ENCODE measurements around the gene KRTAP10-9.
"Not testable (repeated sequence)": the region's sequence is repeated elsewhere in the genome, so short reads cannot be mapped to it uniquely, and the experiment has no call there.

The KRTAP10-9 gene, protein sequence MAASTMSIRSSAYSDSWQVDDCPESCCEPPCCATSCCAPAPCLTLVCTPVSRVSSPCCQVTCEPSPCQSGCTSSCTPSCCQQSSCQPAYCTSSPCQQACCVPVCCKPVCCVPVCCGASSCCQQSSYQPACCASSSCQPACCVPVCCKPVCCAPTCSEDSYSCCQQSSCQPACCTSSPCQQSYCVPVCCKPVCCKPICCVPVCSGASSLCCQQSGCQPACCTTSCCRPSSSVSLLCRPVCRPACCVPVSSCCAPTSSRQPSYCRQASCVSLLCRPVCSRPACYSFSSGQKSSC

DNA sequence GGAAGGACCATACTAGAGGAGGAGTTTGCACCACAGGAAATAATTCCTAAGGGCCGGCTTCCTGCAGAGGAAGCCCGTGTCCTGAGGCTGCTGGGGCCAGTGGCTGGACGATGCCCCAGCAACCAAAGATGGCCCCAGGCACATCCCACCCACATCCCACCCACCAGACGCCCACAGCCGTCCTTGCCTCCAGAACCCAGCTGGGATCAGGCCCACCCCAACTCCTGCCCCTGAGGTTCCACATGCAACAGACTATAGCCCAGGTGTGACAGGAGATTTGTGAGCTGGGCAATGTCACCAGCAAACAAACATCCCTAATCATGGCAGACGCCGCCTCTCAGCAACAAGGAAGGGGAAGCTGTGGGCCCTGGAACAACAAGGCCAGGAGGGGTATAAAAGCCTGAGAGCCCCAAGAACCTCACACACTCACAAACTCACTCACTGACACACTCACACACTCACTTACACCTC is at the start of gene KRTAP10-9:
TSS of gene KRTAP10-9 (plus strand) at position 421 of the 471 bp plus-strand sequence. CDS start 79 bp downstream, outside the sequence.
- DNase-seq (ENCODE audit: low read depth), result no peak

DNA sequence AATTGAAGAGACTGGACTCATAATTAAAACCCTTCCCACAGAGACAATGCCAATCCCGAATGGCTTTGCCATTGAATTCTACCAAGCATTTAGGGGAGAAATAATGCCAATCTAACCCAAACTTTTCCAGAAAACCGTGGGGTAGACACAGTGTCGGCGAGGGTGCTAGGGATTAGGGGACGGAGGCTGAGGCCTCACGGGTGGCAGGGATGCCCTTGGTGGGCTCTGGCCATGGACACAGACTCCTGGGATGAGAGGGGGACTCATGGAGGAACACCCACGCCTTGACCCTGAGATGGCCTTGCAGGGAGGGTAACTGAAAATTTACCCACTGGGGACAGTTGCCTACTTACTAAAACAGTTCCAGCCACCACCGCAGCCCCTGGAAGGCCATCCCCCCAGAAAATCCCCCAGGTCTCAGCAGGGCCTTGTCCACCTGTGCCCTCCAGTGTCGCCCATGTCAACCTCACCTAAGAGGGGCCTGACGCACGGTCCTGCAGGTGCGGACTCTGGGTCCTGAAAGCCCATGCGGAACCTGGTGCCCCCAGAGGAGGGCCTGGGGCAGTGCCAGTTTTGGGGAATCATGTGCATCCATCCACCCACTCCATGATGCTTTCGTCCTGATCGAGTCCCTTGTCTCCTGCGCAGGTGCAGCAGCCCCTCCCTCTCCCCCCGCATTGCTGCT is 48.4 kb upstream of the KRTAP10-9 start:
- no peak for DNase-seq (ENCODE audit: low read depth)

DNA sequence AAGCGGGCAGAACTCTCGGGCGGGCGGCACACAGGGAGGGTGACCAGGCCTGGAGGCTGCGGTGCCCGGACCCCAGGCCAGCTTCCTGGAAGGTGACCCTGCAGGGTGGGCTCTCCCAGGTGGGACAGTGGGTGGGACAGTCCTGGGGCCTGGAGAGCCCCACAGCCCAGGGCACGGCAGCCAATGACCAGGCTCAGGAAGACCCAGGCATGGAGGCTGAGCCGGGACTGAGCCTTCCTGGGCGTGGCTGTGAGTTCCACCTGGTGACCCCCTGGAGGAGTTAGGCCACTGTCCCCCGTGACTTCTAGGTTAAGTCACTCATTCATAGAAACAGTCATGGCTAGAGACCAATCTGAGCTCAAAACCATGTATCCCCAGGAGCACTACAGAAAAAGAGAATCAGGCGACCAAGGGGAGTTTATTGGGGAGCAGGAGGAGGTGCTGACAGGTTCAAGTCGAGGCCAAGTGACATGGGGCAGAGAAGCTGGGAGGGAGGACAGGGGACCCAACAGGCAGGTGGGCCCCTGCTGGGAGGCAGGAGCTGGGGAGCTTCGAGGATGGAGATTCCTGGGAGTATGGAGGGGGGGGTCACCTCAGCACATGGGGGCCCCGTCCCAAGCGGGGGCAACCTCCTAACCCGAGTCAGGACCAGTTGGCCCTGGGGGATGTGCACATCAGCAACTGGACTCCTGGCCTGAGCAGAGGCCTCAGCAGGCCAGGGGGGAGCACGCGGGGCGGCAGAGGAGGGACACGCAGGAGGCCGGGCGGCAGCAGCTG is 47.6 kb upstream of the KRTAP10-9 start:
- DNase-seq (ENCODE audit: low read depth), result no peak

DNA sequence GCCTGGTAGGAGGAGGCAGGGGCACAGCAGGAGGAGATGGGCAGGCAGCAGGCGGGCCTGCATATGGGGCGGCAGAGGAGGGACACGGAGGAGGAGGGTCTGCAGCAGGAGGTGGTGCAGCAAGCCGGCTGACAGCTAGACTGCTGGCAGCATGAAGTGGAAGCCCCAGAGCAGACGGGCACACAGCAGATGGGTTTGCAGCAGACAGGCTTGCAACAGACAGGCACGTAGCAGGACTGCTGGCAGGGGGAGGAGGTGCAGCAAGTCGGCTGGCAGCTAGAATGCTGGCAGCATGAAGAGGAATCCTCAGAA is 47.1 kb upstream of the KRTAP10-9 start:
- DNase-seq (ENCODE audit: low read depth), result no peak

DNA sequence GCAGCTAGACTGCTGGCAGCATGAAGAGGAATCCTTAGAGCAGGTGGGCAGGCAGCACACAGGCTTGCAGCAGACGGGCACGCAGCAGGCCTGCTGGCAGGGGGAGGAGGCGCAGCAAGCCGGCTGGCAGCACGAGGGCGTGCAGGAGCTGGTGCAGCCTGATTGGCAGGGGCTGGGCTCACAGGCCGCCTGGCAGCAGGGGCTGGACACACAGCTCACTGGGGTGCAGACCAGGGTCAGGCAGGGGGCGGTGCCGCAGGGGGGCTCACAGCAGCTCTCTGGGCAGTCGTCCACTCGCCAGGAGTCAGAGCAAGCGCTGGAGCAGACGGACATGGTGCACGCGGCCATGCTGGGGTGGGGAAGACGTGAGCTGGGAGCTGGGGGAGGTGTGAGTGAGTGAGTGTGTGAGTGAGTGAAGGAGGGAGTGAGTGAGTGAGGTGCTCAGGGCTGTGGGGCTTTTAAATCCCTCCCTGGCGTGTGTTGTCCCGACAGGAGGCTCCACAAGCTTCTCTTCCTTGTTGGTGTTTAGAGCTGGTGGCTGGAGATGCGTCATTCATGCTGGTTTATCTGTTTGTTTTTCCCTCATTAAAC is 46.6 kb upstream of the KRTAP10-9 start, which contains the start of gene KRTAP10-5:
TSS of gene KRTAP10-5 (minus strand) at position 374 of the 591 bp plus-strand sequence. CDS start at position 348, 26 bp downstream.
- not testable (repeated sequence) for DNase-seq (ENCODE audit: low read depth)

DNA sequence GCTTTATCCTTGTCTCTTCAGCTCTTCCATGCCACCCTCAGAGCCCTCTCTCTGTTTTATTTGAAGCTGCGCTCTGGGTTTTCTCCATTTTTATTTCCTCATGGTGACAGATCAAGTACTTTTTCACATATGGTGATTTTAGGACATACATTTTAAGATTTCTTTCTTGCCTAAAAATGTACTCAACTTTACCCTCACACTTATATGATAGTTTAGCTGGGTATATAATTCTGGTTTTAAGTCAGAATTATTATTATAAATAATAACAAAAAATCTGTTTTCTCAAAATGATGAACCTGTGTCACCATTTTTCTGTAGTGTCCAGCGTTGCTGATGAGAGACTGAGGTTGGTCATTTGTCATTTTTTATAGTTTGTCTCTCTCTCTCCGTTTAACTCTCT is 45.7 kb upstream of the KRTAP10-9 start:
- DNase-seq (ENCODE audit: low read depth), result no peak

DNA sequence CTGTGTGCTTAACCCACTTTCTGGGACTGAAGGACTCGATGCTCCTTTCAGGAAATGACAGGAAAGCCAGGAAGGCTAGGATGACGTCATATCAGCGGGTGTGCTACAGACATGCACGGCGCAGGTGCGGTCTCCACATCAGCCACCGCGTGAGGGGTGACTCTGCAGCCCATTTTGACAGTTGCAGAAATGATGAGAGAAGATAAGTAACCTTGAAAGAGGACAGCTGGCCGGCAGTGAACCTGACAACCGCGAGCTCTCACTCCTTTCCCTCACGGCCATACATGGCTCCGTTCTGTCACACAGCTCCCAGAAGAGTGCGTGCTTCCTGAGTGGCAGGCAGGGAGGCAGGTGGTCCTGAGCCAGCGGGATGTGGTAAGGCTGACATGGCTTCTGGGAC is 44.8 kb upstream of the KRTAP10-9 start:
- DNase-seq (ENCODE audit: low read depth), result no peak

DNA sequence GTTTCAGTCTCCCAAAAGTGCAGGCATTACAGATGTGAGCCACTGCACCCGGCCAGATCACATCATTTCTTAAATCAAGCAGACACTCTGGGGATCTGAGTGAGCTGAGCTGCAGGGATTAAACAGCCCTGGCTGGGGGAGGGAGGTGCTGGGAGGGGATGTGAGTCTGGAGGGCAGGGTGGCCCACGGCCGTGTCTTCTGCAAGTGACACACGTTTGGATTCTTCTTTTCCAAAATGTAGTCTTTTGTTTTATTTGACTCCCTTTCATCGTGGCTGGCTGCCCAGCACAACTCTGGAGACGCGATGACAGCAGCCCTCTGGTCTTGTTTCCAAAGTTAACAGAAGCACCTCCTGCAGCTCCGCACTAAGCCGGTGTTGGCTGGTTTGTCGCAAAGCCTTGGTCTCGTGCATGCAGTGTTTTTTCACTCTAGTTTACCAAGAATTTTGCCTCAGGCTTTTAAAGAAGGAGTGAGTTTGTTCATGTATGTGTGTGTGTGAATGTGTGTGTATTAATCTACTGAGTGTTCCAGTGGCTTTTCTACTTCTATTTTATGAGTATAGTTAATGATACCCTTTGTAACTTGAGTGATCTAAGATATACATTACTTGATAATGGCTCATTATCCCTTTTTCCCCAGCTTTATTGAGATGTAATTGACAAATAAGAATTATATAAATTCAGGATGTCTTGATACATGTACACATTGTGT is 43.6 kb upstream of the KRTAP10-9 start:
- DNase-seq (ENCODE audit: low read depth), result no peak

DNA sequence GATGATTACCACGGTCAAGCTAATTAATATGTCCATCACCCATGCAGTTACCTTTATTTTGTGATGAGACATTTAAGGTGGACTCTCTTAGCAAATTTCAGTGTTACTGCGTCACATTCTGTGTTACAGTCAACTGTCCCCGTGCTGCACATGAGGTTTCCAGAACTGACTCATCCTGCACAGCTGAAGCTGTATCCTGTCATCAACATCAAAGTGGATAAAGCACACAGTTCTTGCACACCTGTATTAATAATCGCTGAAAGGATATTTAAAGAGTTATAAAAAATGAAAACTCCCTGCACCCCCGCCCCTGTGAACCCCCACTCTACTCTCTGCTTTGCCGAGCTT is 43.1 kb upstream of the KRTAP10-9 start:
- no peak for DNase-seq (ENCODE audit: low read depth)

DNA sequence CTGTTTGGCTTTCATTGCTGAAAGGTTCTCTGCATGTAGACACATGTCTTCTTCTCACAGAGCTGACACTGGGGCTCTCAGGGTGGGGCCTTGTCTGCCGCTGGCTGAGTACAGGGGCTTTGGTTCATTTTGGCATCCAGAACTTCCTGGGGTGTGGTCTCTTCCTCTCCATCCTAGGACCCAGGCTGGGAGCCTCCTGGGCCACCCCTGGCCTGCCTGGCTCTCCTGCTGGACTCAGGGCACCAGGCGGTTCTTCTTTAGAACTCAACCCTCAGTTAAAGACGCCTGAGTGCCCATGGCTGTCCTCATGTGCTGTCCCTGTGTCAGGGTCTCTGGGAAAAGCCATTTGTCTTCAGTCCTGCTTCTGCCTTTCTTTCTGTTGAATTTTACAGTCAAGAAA is 41.0 kb upstream of the KRTAP10-9 start:
- no peak for DNase-seq (ENCODE audit: low read depth)

DNA sequence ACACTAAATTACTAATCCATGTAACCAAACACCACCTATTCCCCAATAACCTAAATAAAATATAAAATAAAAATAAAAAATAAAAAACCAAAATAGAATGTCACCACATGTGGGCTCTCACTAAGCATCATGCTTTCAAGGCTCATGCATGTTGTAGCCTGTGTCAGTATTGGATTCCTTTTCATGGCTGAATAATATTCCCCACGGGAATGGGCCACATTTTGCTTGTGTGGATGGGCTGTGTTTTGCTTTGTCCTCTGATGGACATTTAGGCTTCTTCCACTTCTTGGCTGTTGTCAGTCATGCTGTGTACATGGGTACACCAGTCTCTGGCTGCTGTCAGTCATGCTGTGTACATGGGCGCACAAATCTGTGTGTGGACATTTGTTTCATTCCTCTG is 37.8 kb upstream of the KRTAP10-9 start:
- DNase-seq (ENCODE audit: low read depth), result no peak

DNA sequence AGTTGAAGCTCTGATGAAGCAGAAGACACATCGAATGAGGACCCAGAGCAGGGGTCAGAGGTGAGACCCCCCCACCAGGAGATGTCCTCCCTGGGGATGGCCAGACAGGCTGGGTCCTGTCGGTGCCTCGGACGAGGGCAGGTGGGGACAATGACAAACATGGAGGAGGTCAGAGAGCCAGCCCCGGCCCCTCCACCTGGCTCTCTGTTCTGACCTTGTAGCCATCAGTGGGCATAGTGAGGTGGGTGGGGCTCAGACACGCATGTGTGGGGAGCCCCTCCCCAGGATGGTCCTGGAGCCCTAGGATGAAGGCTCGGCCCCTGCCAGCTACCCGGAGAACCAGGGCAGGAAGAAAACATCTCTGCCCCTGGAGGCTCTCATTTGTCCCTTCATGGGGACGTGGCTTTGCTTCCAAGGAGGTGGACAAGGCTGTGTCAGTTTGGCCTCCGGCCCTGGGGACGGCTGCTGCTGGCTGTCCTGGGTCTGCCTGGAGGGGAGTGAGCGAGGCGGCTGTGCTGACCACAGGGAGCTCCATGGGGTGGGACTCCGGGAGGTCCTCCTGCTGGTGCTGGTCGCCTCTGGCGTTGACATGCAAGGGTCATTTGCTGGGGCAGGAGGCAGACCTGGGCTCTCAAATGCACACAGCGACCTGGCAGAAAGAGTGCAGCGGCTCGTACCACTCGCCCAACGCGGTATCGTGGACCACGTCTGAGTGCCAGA is 37.1 kb upstream of the KRTAP10-9 start:
- DNase-seq (ENCODE audit: low read depth), result no peak

DNA sequence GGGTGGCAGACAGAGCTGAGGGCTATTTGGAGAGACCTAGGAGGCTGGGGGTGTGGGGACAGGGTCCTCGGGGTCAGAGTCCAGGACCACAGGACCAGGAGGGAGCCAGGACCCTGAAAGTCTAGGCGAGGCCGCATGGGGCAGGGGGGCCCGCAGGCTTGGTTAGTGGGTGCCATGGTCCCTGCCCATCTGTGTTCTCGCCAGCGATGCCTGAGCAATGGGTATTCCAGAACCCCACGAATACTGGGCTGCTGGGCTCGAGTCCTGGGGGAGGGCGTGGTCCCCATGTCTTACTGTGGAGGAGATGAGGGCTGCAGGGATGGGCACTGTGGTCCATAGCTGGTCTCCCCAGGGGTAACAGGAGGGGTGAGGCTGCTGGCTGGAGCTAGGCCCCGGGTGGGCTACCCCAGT is 36.6 kb upstream of the KRTAP10-9 start:
- DNase-seq (ENCODE audit: low read depth), result no peak

DNA sequence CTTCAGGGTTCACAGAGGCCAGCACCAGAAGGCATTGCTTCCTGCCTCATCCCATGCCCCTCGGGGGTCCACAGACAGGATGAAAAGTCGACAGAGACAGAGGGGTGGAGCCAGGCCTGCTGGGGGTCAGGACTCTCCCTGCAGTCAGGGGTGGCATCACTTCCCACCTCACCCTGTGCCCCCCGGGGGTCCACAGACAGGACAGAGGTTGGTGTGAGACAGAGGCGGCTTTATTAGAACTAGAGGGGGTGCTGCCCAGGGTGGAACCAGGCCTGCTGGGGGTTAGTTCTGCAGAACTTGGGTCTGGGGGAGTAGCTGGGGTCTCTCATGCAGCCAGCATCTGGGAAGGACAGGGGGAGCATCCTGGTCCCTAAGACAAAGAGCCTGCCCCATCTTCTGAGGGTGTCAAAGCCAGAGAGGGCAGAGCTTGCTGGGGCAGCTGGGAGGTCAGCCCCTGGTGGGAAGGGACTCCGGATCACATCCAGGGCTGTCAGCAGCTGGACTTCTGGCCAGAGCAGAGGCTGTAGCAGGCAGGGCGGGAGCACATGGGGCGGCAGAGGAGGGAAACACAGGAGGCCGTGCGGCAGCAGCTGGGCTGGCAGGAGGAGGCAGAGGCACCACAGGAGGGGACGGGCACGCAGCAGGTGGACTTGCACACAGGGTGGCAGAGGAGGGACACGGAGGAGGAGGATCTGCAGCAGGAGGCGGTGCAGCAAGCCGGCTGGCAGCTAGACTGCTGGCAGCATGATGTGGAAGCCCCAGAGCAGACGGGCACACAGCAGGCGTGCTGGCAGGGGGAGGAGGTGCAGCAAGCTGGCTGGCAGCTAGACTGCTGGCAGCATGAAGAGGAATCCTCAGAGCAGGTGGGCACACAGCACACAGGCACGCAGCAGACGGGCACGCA is 35.7 kb upstream of the KRTAP10-9 start:
- DNase-seq (ENCODE audit: low read depth), result not testable (repeated sequence)

DNA sequence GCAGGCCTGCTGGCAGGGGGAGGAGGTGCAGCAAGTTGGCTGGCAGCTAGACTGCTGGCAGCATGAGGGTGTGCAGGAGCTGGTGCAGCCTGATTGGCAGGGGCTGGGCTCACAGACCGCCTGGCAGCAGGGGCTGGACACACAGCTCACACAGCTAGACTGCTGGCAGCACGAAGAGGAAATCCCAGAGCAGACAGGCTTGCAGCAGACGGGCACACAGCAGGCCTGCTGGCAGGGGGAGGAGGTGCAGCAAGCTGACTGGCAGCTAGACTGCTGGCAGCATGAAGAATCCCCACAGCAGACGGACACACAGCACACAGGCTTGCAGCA is 35.1 kb upstream of the KRTAP10-9 start:
- DNase-seq (ENCODE audit: low read depth), result not testable (repeated sequence)

DNA sequence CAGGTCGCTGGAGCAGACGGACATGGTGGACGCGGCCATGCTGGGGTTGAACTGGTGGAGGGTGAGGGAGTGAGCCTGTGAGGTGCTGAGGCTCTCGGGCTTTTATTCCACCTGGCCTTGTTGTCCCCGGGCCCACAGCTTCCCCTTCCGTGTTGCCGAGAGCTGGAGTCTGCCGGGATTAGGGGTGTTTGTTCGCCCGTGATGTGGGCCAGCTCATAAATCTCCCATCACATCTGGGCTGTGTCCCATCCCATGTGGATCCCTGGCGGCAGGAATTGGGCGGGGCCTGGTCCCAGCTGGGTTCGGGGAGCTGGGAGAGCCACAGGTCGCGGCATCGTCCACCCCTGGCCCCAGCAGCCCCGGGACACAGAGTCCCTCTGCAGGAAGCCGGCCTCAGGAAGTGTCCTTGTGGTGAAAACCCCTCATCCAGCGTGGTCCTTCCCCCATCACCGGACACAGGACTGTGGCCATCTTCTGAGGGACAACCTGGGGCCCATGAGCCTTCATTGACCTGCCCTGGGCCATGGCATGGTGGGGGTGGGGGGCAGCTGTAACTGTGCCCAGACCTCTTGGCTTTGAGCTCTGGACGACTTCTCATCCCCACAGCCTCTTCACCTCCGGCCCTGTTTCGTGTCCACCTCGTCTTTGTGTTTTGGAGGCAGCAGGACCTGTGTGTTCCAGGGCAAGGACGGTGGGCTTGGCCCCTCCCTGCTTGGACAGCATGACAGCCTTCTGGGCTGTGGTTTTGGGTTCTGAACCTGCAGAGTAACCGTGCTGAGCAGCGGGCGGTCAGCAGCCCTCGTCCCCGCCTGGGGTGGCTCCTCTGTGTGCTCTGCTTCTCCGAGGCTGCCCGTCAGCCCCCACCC is 34.2 kb upstream of the KRTAP10-9 start, which contains the start of gene KRTAP10-6:
TSS of gene KRTAP10-6 (minus strand) at position 60 of the 866 bp plus-strand sequence. CDS start at position 39, 21 bp downstream.
- DNase-seq (ENCODE audit: low read depth), result no peak

DNA sequence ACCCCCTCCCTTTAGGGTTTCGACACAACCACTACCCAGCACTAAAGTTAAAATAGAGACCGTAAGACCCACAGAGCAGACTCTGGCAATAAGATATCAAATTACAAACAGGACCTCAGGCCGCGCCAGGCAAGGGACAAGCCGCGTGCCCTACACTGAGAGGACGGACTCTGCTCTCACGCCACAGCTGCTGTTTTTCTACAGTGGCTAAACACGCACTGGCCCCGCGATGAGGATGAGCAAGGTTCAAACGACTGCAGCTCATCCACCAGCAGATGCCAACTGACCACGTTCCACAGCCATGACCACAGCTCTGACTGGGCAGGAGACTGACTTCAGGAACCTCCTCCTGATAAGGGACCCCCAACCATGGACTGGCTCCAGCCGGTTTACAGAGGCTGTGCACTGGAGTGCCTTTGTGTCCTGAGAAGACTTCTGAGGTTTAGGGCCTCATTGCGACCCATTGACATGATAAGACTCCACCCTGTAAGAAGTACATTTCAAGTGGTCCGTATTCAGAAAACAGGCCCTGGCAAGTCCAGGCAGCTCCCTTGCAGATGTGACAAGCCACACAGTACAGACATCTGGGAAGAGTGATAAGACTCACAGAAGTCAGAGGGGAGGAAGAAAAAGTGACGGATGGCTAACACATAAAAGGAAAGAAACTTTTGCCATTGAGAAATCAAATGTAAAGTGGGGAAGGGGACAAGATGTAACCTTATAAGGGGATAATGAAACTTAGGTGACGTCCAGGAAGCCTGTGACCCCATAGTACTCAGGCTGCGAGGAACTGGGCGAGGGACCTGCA is 33.1 kb upstream of the KRTAP10-9 start:
- peak; percentile 91 for DNase-seq (ENCODE audit: low read depth)

DNA sequence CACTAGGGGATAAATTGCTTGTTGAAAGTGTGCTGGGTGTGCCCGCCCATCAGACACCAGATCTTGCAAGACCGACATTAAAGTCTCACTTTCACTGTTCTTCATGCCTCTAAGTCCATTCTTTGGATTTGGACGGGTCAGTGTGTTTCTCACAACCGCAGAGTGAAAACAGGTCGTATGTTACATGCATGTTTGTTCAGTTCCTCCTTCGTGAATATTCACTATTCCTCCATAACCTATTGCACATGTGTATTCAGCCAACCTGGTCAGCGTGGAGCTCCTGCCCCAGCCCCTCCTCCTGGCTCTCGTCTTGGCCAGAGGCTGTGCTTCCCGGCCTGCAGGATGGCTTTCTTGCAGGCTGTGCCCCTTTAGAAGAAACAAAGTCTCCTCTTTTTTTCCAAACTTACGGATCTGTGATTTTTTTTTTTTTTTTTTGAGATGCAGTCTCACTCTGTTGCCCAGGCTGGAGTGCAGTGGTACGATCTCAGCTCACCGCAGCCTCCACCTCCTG is 32.4 kb upstream of the KRTAP10-9 start:
- no peak for DNase-seq (ENCODE audit: low read depth)

Measured in CMK (cell line).